HUDEP-2 (cell line): ENCODE measurements around the gene FRAS1.

Source experiments
- DNase-seq, 76 experiments: peaks; one replicate each; lab custom pipeline; 2025; ENCODE audit not compliant: unreplicated experiment in 76 of 76; lab: John Stamatoyannopoulos, UW

FRAS1 gene

GRCh38 chr4:78353921-78354320 is 296.8 kb downstream of the FRAS1 start:
- no peak for DNase-seq

- no peak for DNase-seq
These were observed 297.7 kb downstream of the FRAS1 start for GRCh38 chr4:78354782-78355181.

GRCh38 chr4:78355306-78355705 is 298.2 kb downstream of the FRAS1 start:
- no peak for DNase-seq

GRCh38 chr4:78356251-78356786 is 299.2 kb downstream of the FRAS1 start:
- DNase-seq: no peak

- DNase-seq: no peak
These were observed 300.0 kb downstream of the FRAS1 start for GRCh38 chr4:78357122-78357521.

GRCh38 chr4:78360466-78360865 is 303.3 kb downstream of the FRAS1 start:
- DNase-seq: no peak

GRCh38 chr4:78361621-78362120 is 304.5 kb downstream of the FRAS1 start:
- no peak for DNase-seq

- no peak for DNase-seq
These were observed 305.2 kb downstream of the FRAS1 start for GRCh38 chr4:78362310-78362709.

- DNase-seq: no peak
These were observed 306.0 kb downstream of the FRAS1 start for GRCh38 chr4:78363031-78363570.

- no peak for DNase-seq
These were observed 312.6 kb downstream of the FRAS1 start for GRCh38 chr4:78369679-78370078.

- DNase-seq: no peak
These were observed 313.7 kb downstream of the FRAS1 start for GRCh38 chr4:78370631-78371372.

GRCh38 chr4:78372355-78372988 is 315.3 kb downstream of the FRAS1 start:
- no peak for DNase-seq

- DNase-seq: no peak
These were observed 320.4 kb downstream of the FRAS1 start for GRCh38 chr4:78377555-78377954.

GRCh38 chr4:78379040-78379439 is 321.9 kb downstream of the FRAS1 start:
- DNase-seq: no peak

- DNase-seq: no peak
These were observed 323.0 kb downstream of the FRAS1 start for GRCh38 chr4:78379991-78380729.

- no peak for DNase-seq
These were observed 329.6 kb downstream of the FRAS1 start for GRCh38 chr4:78386679-78387078.

GRCh38 chr4:78395642-78396041 is 338.5 kb downstream of the FRAS1 start:
- no peak for DNase-seq

- no peak for DNase-seq
These were observed 339.6 kb downstream of the FRAS1 start for GRCh38 chr4:78396613-78397291.

GRCh38 chr4:78397292-78397630 is 340.1 kb downstream of the FRAS1 start:
- no peak for DNase-seq

- DNase-seq: no peak
These were observed 352.6 kb downstream of the FRAS1 start for GRCh38 chr4:78409612-78410202.
